Measurements from ENCODE around the gene C20orf202.
"Not testable (repeated sequence)": the region's sequence is repeated elsewhere in the genome, so short reads cannot be mapped to it uniquely, and the experiment has no call there.

C20orf202 gene

GRCh38 chr20:1209447-1210387 is 6.5 kb downstream of the C20orf202 start:
- DNase-seq: no peak

- no peak for DNase-seq
Observed at GRCh38 chr20:1210501-1210900, 7.2 kb downstream of the C20orf202 start.

GRCh38 chr20:1212023-1212422 is 8.8 kb downstream of the C20orf202 start:
- DNase-seq: no peak

GRCh38 chr20:1212607-1213396 is 9.5 kb downstream of the C20orf202 start:
- DNase-seq: peak; percentile 48

GRCh38 chr20:1214838-1215261 is 11.6 kb downstream of the C20orf202 start:
- DNase-seq: no peak

- no peak for DNase-seq
Observed at GRCh38 chr20:1215386-1216170, 12.3 kb downstream of the C20orf202 start.

GRCh38 chr20:1216527-1217427 is 13.5 kb downstream of the C20orf202 start:
- DNase-seq: not testable (repeated sequence)

GRCh38 chr20:1222750-1223149 is 19.5 kb downstream of the C20orf202 start:
- DNase-seq: not testable (repeated sequence)

GRCh38 chr20:1224205-1224890 is 21.1 kb downstream of the C20orf202 start:
- no peak for DNase-seq

GRCh38 chr20:1225263-1225782 is 22.1 kb downstream of the C20orf202 start:
- no peak for DNase-seq

GRCh38 chr20:1225783-1226654 is 22.8 kb downstream of the C20orf202 start, which contains the start of gene RAD21L1:
TSS of gene RAD21L1 (plus strand) at chr20:1226044. CDS start at chr20:1228454, 2,410 bp downstream.
- DNase-seq: peak; percentile 85

GRCh38 chr20:1229541-1229940 is 26.3 kb downstream of the C20orf202 start:
- no peak for DNase-seq

GRCh38 chr20:1232286-1233111 is 29.2 kb downstream of the C20orf202 start:
- DNase-seq: no peak

GRCh38 chr20:1240549-1240948 is 37.3 kb downstream of the C20orf202 start:
- DNase-seq: no peak

- DNase-seq: no peak
Observed at GRCh38 chr20:1241456-1241855, 38.2 kb downstream of the C20orf202 start.

- DNase-seq: no peak
Observed at GRCh38 chr20:1242099-1242498, 38.8 kb downstream of the C20orf202 start.

GRCh38 chr20:1242530-1242929 is 39.3 kb downstream of the C20orf202 start:
- no peak for DNase-seq

GRCh38 chr20:1245578-1245977 is 42.3 kb downstream of the C20orf202 start:
- DNase-seq: no peak

- DNase-seq: no peak
Observed at GRCh38 chr20:1247689-1248088, 44.4 kb downstream of the C20orf202 start.

Measured in T-helper 9 cell (primary cell).